ENCODE measurements around the gene SEMA3C. TPM values are rescaled to one million over a fixed set of nuclear protein-coding genes. Genes with fewer than 3 reads are reported as not detected.

SEMA3C gene
- total and polyA plus RNA-seq, 8 donors, result 0.28 to 11.3 (median 1.0) TPM

DNA sequence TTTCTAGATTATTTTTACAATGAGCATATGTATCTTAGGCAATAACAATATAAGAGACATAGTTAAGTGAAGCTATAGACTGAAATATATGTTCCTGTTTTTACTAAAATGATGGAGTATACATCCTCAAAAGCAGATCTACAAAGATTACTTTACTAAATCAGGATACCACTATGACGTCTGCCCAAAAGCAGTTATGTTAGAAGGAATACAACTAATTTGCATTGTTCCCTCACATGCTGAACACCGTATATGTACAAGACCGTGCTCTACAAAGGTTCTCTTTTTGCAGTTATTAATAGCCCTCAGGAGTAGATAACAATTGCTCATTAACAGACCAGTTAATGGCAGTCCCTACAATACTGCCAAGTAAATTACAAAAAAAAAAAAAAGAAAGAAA lies 143.0 kb downstream of the SEMA3C start:
- no peaks in the 10 kb centered on the region for H3K9me3 ChIP-seq
- no peak for ATAC-seq
- no peak overlapping the region for H3K27ac ChIP-seq
- FAIRE-seq, result no peak
- 53 to 65% methylated on average over 3 of the region's 3 CpGs for WGBS, 2 donors
- no peaks in the 10 kb centered on the region for H3K36me3 ChIP-seq
- TF ChIP-seq, protein P1, sequence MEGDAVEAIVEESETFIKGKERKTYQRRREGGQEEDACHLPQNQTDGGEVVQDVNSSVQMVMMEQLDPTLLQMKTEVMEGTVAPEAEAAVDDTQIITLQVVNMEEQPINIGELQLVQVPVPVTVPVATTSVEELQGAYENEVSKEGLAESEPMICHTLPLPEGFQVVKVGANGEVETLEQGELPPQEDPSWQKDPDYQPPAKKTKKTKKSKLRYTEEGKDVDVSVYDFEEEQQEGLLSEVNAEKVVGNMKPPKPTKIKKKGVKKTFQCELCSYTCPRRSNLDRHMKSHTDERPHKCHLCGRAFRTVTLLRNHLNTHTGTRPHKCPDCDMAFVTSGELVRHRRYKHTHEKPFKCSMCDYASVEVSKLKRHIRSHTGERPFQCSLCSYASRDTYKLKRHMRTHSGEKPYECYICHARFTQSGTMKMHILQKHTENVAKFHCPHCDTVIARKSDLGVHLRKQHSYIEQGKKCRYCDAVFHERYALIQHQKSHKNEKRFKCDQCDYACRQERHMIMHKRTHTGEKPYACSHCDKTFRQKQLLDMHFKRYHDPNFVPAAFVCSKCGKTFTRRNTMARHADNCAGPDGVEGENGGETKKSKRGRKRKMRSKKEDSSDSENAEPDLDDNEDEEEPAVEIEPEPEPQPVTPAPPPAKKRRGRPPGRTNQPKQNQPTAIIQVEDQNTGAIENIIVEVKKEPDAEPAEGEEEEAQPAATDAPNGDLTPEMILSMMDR (IDR thresholded peaks at IDR 0.05), result no peak
- intact Hi-C loops (cut with DNase I), result no loop called here
- DNase-seq, result no peak
- no peaks in the 10 kb centered on the region for H3K4me1 ChIP-seq
- H3K4me3 ChIP-seq, result no peak overlapping the region
- no peaks in the 10 kb centered on the region for H3K27me3 ChIP-seq

DNA sequence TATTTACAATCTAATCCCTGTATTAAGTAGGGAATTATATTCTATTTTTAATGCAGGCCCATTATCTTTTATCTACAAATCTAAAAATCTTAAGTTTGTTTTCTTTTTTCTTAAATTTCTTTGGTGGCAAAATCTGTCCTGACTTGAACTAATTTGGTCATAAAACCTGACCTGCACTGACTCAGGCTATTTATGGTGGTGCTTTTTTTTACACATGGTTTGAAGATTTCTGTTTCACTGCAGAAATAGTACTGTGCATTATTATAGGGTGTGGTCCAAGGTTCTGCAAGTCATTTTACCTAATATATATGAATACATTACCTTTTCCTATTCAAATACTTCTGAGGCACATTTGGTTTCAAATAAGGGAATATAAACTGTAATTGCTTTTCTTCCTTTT lies 143.4 kb downstream of the SEMA3C start:
- Histone ChIP-seq H3K36me3 (no peaks in the 10 kb centered on the region), H3K27me3 (no peaks in the 10 kb centered on the region), H3K9me3 (no peaks in the 10 kb centered on the region), H3K27ac (no peak overlapping the region), H3K4me3 (no peak overlapping the region), H3K4me1 (no peaks in the 10 kb centered on the region)
- intact Hi-C loops (cut with DNase I), result no loop called here
- TF ChIP-seq, protein P1 (IDR thresholded peaks at IDR 0.05), result no peak
- ATAC-seq (no peak), FAIRE-seq (peak; percentile 32), DNase-seq (no peak)

DNA sequence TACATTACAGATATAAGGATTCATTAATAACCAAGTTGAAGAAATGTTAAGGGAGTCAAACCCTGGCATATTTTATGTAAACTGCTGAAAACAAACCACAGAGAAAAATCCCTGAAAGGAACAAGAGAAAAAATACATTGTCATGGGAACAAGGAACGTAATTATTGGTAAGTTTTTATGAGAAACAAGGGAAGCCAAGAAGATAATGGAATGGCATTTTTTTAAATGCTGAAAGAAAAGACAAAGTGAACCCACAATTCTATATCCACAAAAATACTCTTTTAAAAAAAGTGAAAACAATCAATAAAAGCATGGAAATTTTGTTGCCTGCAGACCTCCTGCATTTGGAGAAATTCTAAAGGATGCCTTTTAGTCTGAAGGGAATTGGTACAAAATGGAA lies 144.0 kb downstream of the SEMA3C start:
- intact Hi-C loops (cut with DNase I), result no loop called here
- FAIRE-seq, result no peak
- DNase-seq, result no peak
- H3K4me1 ChIP-seq, result no peaks in the 10 kb centered on the region
- no peaks in the 10 kb centered on the region for H3K27me3 ChIP-seq
- WGBS, 2 donors, result 84 to 97% methylated on average over 1 of the region's 1 CpG
- H3K9me3 ChIP-seq, result no peaks in the 10 kb centered on the region
- no peak overlapping the region for H3K27ac ChIP-seq
- H3K4me3 ChIP-seq, result no peak overlapping the region
- no peak for ATAC-seq
- H3K36me3 ChIP-seq, result no peaks in the 10 kb centered on the region
- TF ChIP-seq, protein P1 (IDR thresholded peaks at IDR 0.05), result no peak

DNA sequence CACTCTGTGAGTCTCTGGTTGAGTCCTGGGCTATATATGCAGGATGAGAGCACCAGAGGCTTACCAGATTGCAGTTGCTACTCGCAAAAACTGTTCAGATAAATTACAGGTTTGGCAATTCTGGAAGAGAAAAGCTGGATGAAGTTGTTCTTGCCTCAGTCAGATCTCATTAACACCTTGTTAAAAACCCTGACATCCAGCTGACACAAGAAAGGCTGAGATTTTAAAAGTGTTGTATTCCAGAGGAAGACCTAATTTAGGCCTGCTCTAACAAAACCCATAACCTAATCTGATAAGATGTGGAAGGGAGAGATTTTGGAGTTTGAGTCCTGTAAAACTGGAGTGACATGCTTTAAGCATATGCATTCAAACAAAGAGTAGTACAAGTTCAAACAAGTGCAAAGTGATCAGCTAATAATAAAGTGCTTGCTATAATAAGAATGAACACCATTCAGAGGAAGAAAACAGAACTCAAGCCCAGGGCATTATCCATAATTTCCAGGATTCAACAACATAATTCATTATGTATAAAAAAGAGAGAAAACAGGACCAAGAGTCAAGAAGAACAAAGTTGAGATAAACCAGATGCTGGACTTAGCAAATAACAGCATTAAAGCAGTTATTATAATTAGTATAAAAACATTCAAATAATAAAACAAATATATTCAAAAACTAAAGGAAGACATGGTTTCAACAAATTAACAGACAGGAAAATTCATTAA lies 144.9 kb downstream of the SEMA3C start:
- intact Hi-C loops (cut with DNase I), result no loop called here
- TF ChIP-seq, protein P1 (IDR thresholded peaks at IDR 0.05), result no peak
- ATAC-seq (no peak), FAIRE-seq (no peak), DNase-seq (no peak)
- Histone ChIP-seq H3K9me3 (no peaks in the 10 kb centered on the region), H3K27me3 (no peaks in the 10 kb centered on the region), H3K36me3 (no peaks in the 10 kb centered on the region), H3K27ac (no peak overlapping the region), H3K4me1 (no peaks in the 10 kb centered on the region), H3K4me3 (no peak overlapping the region)
- 32 to 87% methylated on average over 1 of the region's 1 CpG for WGBS, 2 donors

DNA sequence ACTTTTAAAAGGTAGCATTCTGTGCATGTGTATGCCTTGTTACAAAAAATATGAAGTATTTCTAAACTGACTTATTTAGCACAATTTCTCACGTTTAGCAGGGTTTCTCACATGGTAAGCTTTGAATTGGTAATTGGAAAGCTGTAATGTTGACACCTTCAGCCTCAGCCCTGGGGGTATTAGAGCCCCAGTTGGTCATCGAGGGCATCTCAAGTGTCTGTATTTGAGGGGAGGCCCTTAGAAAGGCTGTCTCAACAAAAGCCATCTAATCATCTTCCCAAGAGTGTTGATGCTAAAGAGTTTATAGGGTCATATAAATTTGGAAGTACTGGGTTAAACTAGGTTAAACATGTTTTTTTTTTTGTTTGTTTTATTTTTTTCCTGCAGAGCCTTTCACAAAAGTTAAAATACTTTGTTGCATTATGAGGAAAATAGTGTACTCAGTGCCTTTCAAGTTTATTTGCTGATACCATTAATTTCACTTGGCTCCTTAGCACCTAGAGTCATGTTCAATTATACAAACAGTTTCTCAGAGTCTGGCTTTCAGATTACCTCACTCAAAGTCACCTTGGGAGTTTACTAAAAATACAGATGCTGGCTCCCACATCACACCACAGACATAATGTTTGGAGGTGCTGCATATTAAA lies 146.4 kb downstream of the SEMA3C start:
- TF ChIP-seq, protein P1 (IDR thresholded peaks at IDR 0.05), result no peak
- Histone ChIP-seq H3K4me1 (no peaks in the 10 kb centered on the region), H3K27ac (no peak overlapping the region), H3K4me3 (no peak overlapping the region), H3K9me3 (no peaks in the 10 kb centered on the region), H3K36me3 (no peaks in the 10 kb centered on the region), H3K27me3 (no peaks in the 10 kb centered on the region)
- intact Hi-C loops (cut with DNase I), result no loop called here
- no peak for DNase-seq
- FAIRE-seq, result no peak
- WGBS, 2 donors, result 34 to 37% methylated on average over 2 of the region's 2 CpGs
- peak in 3 of 4 donors; percentile 34 to 73 (median 40) for ATAC-seq

Data from pancreas (tissue), 10 donors.